ENCODE results near the gene NELFB.
A peak's percentile ranks its signal among the peaks of the same experiment; 100 is the strongest.

Gene NELFB

DNA sequence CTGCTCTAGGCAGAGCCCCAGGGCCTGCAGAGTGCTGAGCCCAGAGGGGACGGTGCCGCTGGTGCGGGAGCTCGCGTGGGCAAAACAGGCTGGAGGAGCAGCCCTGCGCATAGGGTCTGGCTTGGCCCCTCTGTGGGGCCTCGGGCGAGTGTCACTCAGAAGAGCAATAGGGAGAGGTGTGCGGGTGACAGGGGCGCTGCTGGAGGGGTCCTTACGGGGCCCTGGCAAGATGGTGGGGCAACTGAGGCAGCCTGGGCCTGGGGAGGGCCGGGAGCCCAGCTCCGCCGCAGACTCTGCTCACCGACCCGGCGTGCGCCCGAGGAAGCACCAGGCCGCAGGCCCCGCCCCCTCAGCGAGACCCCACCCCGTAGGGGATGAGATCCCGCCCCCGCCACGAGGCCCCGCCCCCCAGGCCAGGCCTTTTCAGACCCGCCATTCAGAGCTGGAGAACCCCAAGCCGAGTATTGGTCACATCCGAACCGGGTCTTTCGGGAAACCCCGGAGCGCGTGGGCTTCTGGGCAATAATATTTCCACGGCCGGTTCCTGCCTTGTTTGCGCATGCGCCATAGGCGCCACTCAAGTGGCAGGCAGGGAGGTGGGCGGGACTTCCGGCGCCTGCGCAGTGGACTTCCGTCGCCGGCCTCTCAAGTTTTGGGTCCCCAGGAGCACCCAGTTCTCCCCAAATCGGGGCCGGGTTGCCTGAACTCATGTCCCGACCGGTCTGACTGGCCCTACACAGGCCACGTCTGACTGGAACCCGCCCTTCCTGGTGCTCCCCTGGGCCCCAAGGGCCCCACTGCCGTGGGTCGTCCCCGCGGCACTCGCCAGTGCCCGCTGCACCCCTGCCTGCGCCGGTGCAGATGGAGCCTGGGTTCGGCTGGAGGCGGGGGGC, 31.8 kb upstream of the NELFB start:
- DNase-seq (ENCODE audit: low read depth), result peak; percentile 96

DNA sequence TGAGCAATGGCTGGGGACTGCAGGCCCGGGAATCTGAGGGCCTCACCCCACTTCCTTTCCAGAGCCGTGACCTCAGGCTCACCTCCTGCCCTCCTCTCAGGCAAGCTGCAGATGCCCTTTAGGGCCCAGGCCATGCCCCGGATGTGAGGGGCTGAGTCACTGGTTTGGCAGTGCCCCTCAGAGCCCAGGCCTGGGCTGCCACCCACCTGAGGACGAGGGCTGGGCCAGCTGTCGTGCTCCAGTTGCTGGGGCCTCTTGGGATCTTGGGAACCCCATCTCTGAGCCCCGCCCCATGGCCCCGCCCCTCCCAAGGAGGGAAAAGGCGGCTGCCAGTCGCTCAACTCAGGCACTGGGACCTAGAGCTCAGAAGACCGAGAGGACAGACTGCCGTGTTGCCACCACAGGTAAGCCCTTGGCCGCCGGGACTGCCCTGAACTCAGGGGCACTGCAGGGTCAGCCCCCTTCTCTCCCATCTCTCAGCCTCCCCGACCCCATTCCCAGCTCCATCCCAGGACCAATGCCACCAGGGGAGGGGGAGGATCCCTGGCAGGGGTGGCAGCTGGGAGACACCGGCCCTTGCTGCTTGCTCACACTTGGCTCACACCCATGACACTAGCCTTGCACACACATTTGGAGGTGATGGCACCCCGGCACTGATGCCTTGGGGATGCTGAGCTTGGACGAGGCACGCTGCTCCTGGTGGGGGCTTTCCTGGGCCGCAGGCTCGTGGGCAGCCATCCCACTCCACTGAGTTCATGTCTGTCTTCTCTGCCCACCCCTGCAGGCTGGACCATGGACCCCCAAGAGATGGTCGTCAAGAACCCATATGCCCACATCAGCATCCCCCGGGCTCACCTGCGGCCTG, 30.1 kb upstream of the NELFB start, which contains the start of gene CYSRT1:
CYSRT1 (plus strand) TSS at position 345 of the 865 bp plus-strand sequence; CDS start at position 793, 448 bp downstream.
- no peak for DNase-seq (ENCODE audit: low read depth)

DNA sequence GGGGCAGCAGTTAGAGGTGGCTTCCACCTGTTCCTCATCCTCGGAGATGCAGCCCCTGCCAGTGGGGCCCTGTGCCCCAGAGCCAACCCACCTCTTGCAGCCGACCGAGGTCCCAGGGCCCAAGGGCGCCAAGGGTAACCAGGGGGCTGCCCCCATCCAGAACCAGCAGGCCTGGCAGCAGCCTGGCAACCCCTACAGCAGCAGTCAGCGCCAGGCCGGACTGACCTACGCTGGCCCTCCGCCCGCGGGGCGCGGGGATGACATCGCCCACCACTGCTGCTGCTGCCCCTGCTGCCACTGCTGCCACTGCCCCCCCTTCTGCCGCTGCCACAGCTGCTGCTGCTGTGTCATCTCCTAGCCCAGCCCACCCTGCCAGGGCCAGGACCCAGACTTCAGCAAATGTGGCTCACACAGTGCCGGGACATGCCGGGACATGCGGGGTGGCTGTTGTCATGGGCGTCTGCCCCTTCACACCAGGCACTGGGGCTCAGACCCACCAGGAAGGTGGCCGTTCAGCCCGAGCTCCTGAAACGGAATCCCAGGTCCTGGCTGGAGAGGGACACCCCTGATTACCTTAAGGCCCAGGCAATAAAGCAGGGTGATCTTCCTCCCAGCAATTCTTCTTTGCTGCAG, 29.3 kb upstream of the NELFB start:
- no peak for DNase-seq (ENCODE audit: low read depth)

DNA sequence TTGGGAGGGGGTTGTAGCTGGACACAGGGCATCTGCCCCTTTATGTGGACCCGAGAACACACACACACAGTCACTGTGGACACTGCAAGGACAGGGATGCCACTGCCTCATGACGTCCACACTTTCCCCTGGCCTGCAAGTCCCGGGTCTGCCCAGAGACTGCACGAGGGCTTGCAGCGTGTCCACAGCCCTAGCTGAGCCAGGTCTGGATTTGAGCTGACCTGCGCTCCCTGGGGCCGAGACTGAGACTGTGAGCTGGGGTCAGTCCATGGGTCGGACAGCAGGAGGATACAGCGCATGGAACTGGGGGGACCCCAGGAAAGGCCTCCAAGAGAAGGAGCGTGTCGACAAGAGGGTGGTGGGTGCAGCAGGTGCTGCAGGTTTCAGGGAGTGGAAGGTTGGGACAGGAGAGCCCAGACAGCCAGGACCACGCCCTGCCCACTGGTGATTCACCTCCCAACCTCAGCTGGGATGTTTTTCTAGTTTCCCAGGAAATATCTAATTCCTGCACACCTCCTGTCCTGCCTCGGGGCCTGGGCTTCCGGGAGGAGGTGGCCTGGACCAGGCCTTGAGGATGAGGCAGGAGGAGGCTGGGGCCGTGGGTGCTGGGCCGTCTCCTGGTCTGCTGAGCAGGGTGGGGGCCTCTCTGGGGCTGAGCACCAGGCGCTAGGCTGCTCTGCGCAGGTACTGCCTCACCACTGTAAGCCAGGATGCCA, 28.6 kb upstream of the NELFB start:
- DNase-seq (ENCODE audit: low read depth), result no peak

DNA sequence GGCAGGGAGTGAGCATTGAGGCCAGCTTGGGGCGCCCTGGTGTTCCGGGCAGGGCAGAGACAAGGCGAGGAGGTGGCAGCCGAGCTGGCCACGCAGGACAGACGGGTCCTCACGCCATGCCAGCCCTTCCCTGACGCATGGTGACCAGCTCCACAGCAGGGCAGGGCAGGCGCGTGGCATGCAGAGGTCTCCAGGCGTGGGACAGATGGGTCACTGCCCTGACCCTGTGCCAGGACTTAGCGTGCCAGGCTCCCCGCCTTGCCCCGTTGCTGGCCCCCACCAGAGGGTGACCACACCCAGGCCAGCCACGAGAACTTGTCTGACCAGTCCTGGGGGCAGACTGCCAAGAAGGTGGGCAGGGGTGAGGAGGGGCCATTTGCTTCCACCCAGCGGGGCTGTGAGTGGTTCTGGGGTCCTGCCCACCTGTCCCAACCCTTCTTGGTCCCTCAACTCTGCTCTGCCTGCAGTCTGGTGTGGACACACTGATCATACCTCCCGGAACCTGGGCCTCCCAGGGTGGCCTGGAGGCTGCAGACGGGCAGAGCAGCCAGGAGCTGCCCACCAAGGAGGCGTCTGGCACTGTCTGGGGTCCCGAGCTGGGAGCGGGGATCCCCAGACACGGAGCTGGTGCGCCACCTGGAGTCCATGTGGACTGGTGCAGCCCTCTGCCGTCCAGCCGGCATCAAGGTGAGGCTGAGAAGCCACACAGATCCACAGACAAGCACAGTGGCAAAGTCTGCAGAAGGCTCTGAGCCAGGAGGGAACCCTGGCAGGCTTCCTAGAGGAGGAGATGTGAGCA, 27.9 kb upstream of the NELFB start, which contains the start of gene RNF224:
RNF224 (plus strand) TSS at position 449 of the 799 bp plus-strand sequence. CDS start 834 bp downstream, outside the sequence.
- DNase-seq (ENCODE audit: low read depth), result peak; percentile 61

DNA sequence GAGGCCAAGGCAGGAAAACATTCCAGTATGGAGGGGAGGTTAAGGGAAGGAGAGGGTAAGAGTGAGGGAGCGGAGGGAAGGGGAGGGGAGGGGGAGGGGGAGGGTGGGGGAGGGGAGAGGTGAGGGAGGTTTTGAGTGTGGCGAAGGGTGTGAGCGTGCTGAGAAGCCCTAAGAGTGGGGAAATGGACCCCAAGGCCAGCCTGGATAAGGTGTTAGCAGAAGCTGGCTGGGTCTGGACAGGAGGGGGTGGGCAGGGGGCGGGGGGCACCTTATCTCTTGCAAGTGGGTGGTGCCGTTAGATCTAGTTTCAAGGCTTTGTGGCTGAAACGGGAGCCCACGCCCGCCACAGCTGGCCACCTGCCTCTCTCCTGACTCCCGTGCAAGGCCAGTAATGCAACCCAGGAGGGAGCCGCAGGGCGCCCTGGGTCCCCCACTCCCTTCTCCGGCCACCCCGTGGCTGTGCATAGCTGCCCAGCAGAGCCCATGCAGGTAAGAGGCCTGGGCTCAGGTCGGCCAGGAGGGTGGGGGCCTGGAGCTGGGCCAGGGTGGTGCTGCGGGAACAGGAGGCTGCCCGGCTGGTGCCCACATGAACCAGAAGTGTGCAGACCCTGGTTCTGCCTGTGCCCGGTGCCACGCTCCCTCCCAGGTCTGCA, 27.1 kb upstream of the NELFB start:
- DNase-seq (ENCODE audit: low read depth), result no peak

DNA sequence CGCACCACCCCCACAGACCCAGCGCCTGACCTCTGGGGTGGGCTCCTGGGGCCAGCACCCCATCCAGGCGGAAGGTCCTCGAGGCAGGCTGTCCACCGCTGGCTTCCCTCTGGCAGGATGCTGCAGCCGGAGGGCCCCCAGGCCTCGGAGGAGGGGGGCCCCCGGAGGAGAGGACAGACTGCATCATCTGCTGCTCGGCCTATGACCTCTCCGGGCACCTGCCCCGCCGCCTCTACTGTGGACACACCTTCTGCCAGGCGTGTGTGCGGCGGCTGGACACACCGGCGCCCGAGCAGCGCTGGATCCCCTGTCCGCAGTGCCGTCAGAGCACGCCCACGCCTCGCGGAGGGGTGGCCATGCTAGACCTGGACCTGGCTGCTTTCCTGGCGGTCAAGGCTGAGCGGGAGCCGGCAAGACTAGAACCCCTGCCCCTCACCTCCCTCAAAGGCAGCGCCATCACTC, 26.6 kb upstream of the NELFB start:
- DNase-seq (ENCODE audit: low read depth), result no peak

DNA sequence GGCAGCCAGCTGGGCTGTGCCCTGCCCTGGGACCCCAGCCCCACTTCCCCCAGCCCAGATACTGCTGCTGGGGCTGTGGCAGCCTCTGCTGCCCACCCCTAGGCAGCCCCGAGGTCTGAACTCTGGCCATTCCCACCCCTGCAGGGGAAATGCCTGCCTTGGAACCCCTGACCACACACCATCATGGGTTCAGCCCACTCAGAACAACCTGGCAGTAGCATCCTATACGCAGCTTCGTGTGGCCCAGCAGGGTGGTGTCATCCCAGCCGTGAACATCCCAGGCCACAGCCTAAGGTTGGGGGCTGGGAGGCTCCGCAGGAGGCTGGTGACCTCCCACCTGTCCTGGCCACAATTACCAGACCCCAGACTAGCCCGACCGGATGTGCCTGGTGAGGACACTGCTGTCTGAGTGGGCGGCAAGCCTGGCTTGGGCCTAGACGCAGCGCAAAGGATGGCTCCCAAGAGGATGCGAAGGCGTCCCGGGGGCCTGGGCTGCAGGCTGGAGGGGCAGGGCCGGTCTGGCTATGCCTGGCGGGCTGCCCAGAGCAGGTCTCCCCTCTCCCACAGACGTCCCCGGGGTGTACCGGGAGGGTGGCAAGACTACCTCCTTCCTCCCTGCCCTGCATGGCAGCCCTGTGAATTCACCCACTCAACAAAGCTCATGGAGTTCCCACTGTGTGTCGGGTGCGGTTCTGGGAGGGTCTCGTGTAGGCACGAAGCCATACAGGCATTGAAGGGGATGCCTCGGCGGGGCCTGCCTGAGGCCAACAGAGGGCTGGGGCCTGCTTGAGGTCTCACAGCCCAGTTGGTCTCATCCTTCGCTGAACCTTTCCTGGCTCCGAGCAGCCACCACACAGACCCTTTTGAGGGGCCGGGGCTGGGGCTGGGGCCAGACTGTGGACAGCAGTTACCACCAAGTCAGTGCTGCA, 25.9 kb upstream of the NELFB start:
- DNase-seq (ENCODE audit: low read depth), result no peak

DNA sequence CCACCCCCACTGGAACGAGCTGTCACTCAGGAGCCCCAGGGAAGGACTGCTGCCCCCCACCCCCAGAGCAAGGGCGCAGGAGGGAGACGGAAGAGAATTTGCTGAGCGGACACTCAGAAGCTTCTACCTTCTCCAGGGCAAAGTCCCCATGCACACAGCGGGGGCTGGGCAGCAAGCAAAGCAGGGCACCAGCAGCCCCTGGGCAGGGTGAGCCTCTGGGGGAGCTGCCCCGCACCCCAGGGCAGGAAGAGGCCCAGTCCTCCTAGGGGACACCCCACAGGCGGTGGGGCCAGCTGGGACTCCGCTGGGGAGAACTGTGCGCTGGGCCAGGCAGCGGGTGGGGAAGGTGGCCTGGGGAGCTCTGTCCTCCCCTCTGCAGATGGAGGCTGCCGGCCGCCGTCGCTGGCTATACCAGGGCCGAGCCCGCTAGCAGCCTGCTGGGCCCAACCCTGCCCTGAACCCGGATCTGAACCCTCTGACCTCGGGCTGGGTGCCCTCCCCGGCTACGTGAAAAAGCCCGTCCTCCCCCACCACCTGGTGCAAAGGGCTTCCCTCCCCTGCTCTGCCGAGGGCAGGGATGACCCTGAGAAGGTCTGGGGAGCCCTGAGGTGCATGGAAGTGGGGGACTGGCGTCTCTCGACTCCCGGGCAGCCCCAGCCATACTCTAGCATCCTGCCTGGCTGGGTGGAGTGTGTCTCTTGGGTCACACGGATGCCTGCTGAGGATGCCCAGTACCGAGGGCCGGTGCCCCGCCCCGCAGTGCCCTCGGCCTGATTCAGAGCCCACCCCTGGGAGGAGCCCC, 25.0 kb upstream of the NELFB start:
- no peak for DNase-seq (ENCODE audit: low read depth)

DNA sequence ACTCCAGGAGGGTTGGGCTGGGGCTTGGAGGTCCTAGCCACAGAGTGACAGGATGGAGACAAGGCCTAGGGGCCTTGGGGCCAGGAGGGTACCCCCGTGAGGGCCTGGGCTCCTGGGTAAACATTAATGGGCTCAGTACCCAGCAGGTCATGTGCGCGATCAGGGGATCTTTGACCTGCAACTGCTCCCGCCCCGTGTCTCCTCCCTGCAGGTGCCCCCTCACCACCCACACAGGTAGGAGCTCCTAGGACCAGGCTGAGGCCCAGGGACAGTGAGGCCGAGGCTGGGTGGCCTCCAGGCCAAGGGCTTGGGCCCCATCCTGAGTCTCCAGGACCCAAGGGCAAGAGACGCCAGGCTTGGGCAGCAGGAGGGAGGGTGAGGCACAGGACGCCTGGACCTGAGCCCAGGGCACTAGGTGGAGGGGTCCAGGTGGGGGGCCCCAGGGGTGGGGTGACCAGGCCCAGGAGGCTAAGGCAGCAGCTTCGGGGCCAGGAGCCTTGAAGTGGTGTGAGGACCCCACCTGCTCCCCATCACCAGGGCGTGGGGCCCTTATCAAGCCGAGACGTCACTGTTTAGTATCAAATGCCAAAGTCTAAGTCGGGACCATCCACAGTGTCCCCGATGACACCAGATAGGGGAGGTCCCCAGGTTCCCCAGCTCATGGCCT, 24.3 kb upstream of the NELFB start, which contains the start of gene SLC34A3:
SLC34A3 (plus strand) TSS at position 197 of the 667 bp plus-strand sequence. CDS start 802 bp downstream, outside the sequence.
- no peak for DNase-seq (ENCODE audit: low read depth)

DNA sequence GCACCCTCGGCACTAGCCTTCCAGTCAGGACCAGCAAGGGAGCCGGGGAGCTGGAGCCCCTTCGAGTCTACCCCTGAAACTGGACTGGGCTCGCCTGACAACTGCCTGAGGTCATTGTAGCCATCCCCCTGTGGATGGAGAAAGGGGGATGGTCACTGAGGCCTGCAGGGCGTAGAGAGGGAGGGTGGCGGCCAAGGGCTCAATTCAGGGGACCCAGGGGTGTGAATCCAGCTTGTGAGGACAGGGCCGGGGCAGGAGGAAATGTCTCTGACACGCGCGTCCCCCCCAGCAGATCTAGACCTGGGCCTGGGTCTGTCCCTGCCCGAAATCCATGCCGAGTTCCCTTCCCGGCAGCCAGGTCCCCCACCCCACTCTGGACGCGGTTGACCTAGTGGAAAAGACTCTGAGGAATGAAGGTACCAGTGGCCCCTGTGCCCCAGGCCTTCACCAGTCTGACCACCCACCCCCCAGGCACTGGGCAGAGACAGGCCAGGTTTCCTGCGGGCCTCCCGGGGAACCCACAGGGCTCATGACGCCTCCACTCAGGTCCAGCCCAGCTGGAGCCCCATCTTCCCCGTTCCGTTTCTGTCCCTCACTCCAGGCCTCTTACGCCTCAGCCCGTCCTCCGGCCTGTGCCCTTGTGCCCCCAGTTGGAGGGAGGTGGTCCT, 23.6 kb upstream of the NELFB start:
- no peak for DNase-seq (ENCODE audit: low read depth)

DNA sequence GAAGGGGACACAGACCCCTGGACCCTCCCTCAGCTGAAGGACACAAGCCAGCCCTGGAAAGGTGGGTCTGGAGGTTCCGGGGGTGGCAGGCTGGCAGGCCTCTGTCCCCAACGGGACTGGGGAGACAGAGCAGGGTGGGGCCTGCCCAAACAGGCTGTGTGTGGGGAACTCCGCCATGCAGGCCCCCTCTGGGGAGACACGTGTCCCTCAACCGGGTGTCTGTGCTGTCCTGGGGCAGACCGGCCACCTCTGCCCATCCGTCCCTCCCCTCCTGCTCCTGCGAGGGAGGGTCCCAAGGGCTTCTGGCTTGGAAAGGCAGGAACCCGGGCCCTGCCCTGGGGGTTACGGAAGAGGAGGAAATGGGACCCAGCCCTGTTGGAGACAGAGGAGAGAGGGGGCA, 23.0 kb upstream of the NELFB start:
- DNase-seq (ENCODE audit: low read depth), result no peak

DNA sequence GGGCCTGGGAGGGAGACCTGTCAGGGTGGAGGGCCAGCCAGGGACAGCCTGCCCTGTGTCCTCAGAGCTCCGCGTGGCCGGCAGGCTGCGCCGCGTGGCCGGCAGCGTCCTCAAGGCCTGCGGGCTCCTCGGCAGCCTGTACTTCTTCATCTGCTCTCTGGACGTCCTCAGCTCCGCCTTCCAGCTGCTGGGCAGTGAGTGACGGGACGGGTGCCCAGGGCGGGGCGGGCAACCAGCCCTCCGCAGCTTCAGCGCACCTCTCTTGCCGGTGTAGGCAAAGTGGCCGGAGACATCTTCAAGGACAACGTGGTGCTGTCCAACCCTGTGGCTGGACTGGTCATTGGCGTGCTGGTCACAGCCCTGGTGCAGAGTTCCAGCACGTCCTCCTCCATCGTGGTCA, 22.6 kb upstream of the NELFB start:
- no peak for DNase-seq (ENCODE audit: low read depth)

DNA sequence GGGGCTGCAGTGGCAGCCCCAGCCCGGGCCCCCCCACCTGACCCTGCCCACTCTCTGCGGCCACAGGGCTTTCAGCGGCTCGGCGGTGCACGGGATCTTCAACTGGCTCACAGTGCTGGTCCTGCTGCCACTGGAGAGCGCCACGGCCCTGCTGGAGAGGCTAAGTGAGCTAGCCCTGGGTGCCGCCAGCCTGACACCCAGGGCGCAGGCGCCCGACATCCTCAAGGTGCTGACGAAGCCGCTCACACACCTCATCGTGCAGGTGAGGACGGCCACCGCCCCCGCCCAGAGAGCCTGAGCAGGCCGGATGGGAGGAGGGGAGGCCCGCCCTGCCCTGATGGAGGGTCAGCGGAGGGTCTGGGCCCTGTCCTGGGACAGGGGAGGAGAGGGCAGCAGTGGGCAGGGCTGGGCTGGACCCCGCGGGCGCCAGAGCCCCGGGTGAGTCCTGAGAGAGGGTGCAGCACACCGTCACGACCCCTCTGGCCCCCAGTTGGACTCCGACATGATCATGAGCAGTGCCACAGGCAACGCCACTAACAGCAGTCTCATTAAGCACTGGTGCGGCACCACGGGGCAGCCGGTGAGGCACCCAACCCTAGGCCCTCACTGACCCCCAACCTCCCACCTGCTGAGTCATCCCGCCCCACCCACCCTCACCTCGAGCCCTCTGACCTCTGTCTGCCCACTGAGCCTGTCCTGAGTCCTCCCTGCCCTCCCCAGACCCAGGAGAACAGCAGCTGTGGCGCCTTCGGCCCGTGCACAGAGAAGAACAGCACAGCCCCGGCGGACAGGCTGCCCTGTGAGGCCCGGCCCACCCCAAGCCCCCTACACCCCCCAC, 21.8 kb upstream of the NELFB start:
- DNase-seq (ENCODE audit: low read depth), result no peak

DNA sequence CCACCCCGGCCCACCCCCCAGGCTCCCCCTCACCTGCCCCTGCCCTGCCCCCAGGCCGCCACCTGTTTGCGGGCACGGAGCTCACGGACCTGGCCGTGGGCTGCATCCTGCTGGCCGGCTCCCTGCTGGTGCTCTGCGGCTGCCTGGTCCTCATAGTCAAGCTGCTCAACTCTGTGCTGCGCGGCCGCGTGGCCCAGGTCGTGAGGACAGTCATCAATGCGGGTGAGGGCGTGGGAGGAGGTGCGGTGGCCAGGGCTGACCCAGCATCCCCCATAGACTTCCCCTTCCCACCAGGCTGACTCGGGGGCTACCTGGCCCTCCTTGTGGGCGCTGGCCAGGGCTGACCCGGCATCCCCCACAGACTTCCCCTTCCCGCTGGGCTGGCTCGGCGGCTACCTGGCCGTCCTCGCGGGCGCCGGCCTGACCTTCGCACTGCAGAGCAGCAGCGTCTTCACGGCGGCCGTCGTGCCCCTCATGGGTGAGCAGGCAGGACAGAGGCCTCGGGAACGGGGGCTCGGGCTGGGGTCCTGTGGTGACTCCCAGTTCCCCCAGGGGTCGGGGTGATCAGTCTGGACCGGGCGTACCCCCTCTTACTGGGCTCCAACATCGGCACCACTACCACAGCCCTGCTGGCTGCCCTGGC, 21.0 kb upstream of the NELFB start:
- DNase-seq (ENCODE audit: low read depth), result no peak

Measured in iris pigment epithelial cell (primary cell).